MCF 10A (cell line): Measurements from ENCODE around the gene C9orf57. TPM values are rescaled to one million over a fixed set of nuclear protein-coding genes. Genes with fewer than 3 reads are reported as not detected.

Source experiments
- BruUV-seq: library from RNA; stranded (reverse); fragments of 400-500 nt; replicated peaks from 2 replicates; lab custom pipeline; 2021; lab: Mats Ljungman, UMichigan
- CTCF ChIA-PET: fragments of 300-600 bp; sonication (Branson Sonifier 250); formaldehyde crosslinking; extraction: SDS; loops from one replicate; lab custom pipeline; 2021; ENCODE audit warnings: antibody characterized with exemption, inconsistent platforms; lab: Yijun Ruan, JAX
- POLR2A ChIA-PET: fragments of 300-600, 350-650 bp; sonication (Branson Sonifier 250); formaldehyde crosslinking; extraction: SDS; loops from one replicate; lab custom pipeline; 2020; ENCODE audit warnings: antibody characterized with exemption, inconsistent platforms; lab: Yijun Ruan, JAX
- DNase-seq: peaks from one replicate; pipeline ENCODE4 v3.0.0-alpha.2; 2018; ENCODE audit not compliant: unreplicated experiment
- H3K27ac Mint-ChIP-seq: one replicate; pipeline ENCODE4 v1.8.0; 2022; ENCODE audit warnings: mild to moderate bottlenecking, low read depth, mixed read lengths; ENCODE audit not compliant: unreplicated experiment
- H3K27me3 Mint-ChIP-seq: one replicate; pipeline ENCODE4 v1.8.0; 2022; ENCODE audit warnings: mixed read lengths; ENCODE audit not compliant: insufficient read depth, unreplicated experiment
- H3K36me3 Mint-ChIP-seq: one replicate; pipeline ENCODE4 v1.8.0; 2022; ENCODE audit warnings: mild to moderate bottlenecking, moderate library complexity, mixed read lengths; ENCODE audit not compliant: insufficient read depth, unreplicated experiment
- H3K4me1 Mint-ChIP-seq: one replicate; pipeline ENCODE4 v1.8.0; 2022; ENCODE audit warnings: mixed read lengths; ENCODE audit not compliant: insufficient read depth, unreplicated experiment
- H3K4me3 Mint-ChIP-seq: one replicate; pipeline ENCODE4 v1.8.0; 2022; ENCODE audit warnings: mild to moderate bottlenecking, moderate library complexity, mixed read lengths; ENCODE audit not compliant: unreplicated experiment
- H3K9me3 Mint-ChIP-seq: one replicate; pipeline ENCODE4 v1.8.0; 2022; ENCODE audit warnings: mixed read lengths; ENCODE audit not compliant: unreplicated experiment
- intact Hi-C: fragments of 100-400 bp; cut with micrococcal nuclease; formaldehyde crosslinking; loops from 2 replicates; pipeline ENCODE4 v1.14.1; 2022
- total RNA-seq: library from RNA; stranded (reverse); gene quantifications from 2 replicates; pipeline ENCODE4 v1.2.3, GENCODE V29; 2022
- TF ChIP-seq, protein P1 (sequence below): fragments of 200-600 bp; IDR thresholded peaks from one replicate; pipeline ENCODE4 v1.8.0; 2022; ENCODE audit warnings: antibody characterized with exemption, mild to moderate bottlenecking; ENCODE audit not compliant: unreplicated experiment

C9orf57 gene
- total RNA-seq, 1 experiment from 2014 or later, result not detected

DNA sequence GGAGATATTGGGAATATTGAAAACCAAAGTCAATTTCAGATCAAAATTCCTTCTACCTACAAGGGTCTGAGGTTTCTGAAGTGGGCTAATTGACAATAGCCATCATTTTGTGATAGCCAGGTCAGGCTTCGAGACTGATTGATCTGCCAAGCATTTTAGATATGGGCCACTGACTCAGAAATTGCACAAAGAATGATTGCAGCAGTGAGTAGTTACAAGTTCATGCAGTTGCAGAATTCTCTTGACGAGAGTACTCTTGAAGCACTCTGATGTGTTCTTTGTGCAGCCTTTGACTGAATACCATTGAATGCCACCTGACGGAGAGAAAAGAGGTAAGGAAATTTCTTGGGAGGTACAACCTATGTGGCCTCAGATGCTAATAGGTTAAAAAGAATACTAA is 8.3 kb downstream of the C9orf57 start:
- POLR2A ChIA-PET, result no interaction called here
- Mint-ChIP-seq H3K36me3 (peaks cover 7% of the 10 kb centered on the region), H3K9me3 (no peaks in the 10 kb centered on the region), H3K4me3 (no peak overlapping the region), H3K4me1 (no peaks in the 10 kb centered on the region), H3K27ac (no peak overlapping the region), H3K27me3 (no peaks in the 10 kb centered on the region)
- CTCF ChIA-PET, result no interaction called here
- TF ChIP-seq, protein P1, sequence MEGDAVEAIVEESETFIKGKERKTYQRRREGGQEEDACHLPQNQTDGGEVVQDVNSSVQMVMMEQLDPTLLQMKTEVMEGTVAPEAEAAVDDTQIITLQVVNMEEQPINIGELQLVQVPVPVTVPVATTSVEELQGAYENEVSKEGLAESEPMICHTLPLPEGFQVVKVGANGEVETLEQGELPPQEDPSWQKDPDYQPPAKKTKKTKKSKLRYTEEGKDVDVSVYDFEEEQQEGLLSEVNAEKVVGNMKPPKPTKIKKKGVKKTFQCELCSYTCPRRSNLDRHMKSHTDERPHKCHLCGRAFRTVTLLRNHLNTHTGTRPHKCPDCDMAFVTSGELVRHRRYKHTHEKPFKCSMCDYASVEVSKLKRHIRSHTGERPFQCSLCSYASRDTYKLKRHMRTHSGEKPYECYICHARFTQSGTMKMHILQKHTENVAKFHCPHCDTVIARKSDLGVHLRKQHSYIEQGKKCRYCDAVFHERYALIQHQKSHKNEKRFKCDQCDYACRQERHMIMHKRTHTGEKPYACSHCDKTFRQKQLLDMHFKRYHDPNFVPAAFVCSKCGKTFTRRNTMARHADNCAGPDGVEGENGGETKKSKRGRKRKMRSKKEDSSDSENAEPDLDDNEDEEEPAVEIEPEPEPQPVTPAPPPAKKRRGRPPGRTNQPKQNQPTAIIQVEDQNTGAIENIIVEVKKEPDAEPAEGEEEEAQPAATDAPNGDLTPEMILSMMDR, result no peak
- no TSS peak for BruUV-seq
- no peak for DNase-seq
- intact Hi-C loops, result no loop called here

DNA sequence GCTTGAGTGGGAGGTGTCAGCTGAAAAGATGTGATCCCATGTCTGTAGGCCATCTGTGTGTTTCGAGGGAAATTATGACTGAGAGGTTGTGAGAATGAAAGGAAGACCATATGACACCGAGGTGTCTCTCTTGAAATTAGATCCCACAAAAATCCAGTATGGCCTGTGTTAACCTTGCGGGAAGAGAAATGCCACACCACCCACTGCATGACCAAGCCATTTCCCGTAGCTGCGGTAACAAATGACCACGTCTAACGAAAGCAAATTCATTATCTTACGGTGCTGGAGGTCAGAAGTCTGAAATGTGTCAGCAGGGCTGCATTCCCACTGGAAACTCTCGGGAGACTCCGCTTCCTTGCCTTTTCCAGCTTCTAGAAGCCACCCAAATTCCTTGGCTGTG is 11.6 kb downstream of the C9orf57 start:
- DNase-seq, result no peak
- H3K27ac Mint-ChIP-seq, result no peak overlapping the region
- intact Hi-C loops, result no loop called here

DNA sequence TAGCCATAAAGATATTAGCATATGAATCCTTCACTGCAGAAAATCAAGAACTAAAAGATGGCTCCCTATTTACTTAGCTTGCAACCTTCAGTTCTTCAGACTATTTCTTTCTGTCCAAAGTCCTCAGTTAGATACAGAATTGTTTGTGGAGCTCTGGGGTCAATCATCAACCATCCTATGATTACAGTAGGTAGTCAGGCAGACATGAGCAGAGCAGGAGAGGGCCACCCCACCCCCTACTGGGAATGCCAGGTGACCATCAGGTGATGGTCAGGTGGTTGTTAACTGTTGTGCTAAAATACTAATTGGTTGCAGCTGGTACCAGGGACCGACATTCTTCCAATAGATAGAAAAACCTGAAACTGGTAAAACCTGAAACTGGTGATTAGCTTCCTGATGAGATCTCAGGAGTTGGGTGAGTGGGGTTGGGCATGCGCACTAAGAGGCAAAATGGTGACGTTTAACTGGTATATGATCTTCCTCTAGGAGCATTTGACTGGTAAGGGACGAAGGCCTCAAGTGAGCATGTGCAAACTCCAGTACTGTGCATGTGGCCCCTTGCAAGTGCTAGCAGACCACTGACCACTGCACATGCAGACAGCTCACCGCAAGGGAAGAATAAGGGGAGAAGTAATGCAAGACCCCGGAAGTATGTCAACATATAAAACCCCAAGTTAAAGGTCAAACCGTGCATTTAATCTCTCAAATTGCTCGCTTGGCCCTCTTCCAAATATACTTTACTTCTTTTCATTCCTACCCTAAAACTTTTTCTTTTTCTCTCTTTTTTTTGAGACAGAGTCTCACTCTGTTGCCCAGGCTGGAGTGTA is 13.6 kb downstream of the C9orf57 start:
- no peak overlapping the region for H3K27ac Mint-ChIP-seq
- H3K9me3 Mint-ChIP-seq, result no peaks in the 10 kb centered on the region
- intact Hi-C loops, result no loop called here
- TF ChIP-seq, protein P1, result no peak
- peaks cover 2% of the 10 kb centered on the region for H3K4me1 Mint-ChIP-seq
- H3K36me3 Mint-ChIP-seq, result peaks cover 13% of the 10 kb centered on the region
- BruUV-seq, result no TSS peak
- DNase-seq, result no peak
- CTCF ChIA-PET, result interaction anchor here (0.6 to 2.1 kb wide), 6 partner anchors 8 to 902 kb away, joined by 3 to 11 read pairs (median 3); no protein-coding TSS in a partner anchor
- no peaks in the 10 kb centered on the region for H3K27me3 Mint-ChIP-seq
- POLR2A ChIA-PET, result no interaction called here
- no peak overlapping the region for H3K4me3 Mint-ChIP-seq

More for the DNA sequence above, 11.6 kb downstream of the C9orf57 start:
- Mint-ChIP-seq H3K9me3 (no peaks in the 10 kb centered on the region), H3K27me3 (no peaks in the 10 kb centered on the region), H3K4me1 (no peaks in the 10 kb centered on the region), H3K36me3 (peaks cover 13% of the 10 kb centered on the region), H3K4me3 (no peak overlapping the region)
- TF ChIP-seq, protein P1, result no peak
- ChIA-PET CTCF (interaction anchor here (0.7 to 1.3 kb wide), 3 partner anchors 9 to 938 kb away, joined by 3 to 4 read pairs (median 3); no protein-coding TSS in a partner anchor), POLR2A (no interaction called here)
- no TSS peak for BruUV-seq

DNA sequence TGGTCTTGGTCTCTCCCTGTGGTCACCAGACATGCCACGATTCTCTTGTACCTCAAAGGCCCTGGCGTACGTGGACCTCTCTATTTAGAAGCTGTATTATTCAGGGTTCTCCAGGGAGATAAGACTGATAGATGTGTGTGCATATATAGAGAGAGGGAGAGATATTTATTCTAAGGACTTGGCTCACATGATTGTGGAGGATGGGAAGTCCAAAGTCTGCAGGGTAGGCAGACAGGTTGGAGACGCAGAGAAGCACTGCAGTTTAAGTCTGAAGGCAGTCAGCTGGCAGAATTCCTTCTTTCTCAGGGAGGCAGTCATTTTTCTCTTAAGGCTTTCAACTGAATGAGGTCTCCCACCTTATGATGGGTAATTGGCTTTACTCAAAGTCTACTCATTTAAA is 16.3 kb downstream of the C9orf57 start:
- Mint-ChIP-seq H3K36me3 (peaks cover 9% of the 10 kb centered on the region), H3K9me3 (no peaks in the 10 kb centered on the region), H3K27me3 (no peaks in the 10 kb centered on the region), H3K4me3 (no peak overlapping the region), H3K4me1 (peaks cover 9% of the 10 kb centered on the region), H3K27ac (no peak overlapping the region)
- DNase-seq, result no peak
- ChIA-PET CTCF (interaction anchor here (1.3 kb wide), 1 partner anchor 227 kb away, joined by 3 read pairs; no protein-coding TSS in a partner anchor), POLR2A (no interaction called here)
- TF ChIP-seq, protein P1, result no peak
- no TSS peak for BruUV-seq
- intact Hi-C loops, result no loop called here
